Gastrocnemius medialis (tissue), 4 donors: ENCODE data around the gene ISG20L2.

ENCODE experiments used
- POLR2A ChIP-seq, 2 donors: fragments of 450-650 bp; IDR thresholded peaks; one replicate each; pipeline ENCODE4 v1.6.1; 2017; ENCODE audit warnings: antibody characterized with exemption in 2 of 2, mild to moderate bottlenecking in 2 of 2, moderate library complexity in 2 of 2
- TF ChIP-seq, protein P1 (sequence below), 5 experiments: fragments of 450-650 bp in 3 of 5; fragments of 200-600 bp in 2 of 5; sonication (generic) in 2 of 5; IDR thresholded peaks in 4 of 5; conservative IDR thresholded peaks in 1 of 5; 1 replicate in 4 of 5; 2 replicates in 1 of 5; pipeline ENCODE4 v1.5.1; 2016 to 2019; ENCODE audit warnings: antibody characterized with exemption in 5 of 5, mild to moderate bottlenecking in 3 of 5, moderate library complexity in 3 of 5

DNA sequence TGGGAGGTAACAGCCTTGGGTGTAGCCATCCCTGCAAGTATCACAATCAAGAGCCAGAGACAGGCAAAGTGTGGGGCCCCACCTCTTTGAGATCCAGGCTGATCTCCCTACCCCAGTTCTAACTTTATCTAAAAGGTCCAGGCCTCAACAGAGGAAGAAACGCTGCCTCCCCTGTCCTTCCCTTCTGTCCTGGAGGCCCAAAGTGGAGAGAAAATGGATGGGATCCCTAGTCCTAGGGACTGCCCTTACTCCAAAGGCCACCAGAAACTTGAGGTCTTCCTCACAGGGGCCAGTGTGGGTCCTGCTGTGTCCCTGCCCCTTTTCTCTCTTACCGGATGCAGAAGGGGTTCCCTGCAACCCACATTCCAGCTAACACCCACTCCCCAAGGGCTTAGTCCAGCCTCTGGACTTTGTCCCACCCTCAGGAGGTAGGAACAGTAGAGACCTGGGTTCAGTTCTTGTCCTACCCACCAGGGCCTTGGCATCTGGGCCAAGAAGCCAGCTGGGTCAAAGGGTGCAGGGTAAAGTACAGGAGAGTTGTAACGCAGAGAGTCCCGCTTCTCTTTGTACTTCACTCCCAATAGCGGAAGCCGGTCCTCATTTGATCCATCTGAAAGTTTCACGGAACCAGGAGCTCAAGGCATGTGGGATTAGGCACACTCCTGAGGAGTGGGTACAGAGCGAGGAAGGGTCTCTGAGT lies 21.0 kb upstream of the ISG20L2 start:
- TF ChIP-seq, protein P1, sequence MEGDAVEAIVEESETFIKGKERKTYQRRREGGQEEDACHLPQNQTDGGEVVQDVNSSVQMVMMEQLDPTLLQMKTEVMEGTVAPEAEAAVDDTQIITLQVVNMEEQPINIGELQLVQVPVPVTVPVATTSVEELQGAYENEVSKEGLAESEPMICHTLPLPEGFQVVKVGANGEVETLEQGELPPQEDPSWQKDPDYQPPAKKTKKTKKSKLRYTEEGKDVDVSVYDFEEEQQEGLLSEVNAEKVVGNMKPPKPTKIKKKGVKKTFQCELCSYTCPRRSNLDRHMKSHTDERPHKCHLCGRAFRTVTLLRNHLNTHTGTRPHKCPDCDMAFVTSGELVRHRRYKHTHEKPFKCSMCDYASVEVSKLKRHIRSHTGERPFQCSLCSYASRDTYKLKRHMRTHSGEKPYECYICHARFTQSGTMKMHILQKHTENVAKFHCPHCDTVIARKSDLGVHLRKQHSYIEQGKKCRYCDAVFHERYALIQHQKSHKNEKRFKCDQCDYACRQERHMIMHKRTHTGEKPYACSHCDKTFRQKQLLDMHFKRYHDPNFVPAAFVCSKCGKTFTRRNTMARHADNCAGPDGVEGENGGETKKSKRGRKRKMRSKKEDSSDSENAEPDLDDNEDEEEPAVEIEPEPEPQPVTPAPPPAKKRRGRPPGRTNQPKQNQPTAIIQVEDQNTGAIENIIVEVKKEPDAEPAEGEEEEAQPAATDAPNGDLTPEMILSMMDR (IDR thresholded peaks at IDR 0.05 in 4 of 5, conservative IDR thresholded peaks at IDR 0.05 in 1 of 5), result peak in 2 of 5 experiments; percentile 10 to 19
- no peak for TF ChIP-seq POLR2A (IDR thresholded peaks at IDR 0.05)
